Heart left ventricle (tissue), 16 donors: Measurements from ENCODE around the gene B4GALT2. TPM values are rescaled to one million over a fixed set of nuclear protein-coding genes. Genes with fewer than 3 reads are reported as not detected.
A peak's percentile ranks its signal among the peaks of the same experiment; 100 is the strongest.

ENCODE experiments used
- ATAC-seq, 4 donors: fragments of 200-7000 bp; cut with Tn5 transposase; one replicate each; pipeline ENCODE4 v1.9.1; 2020 to 2022; ENCODE audit warnings: moderate library complexity in 4 of 4, mild to moderate bottlenecking in 3 of 4, moderate number of reproducible peaks in 1 of 4
- DNase-seq, 5 donors: peaks; one replicate each; pipeline ENCODE4 v3.0.0-alpha.2; 2020
- H3K27ac ChIP-seq, 12 donors: fragments of 200-600 bp; sonication (generic) in 4 of 12; one replicate each; pipeline versions ENCODE4 v1.5.0 to v1.8.0; 2016 to 2022; ENCODE audit warnings: mild to moderate bottlenecking in 2 of 12
- H3K27me3 ChIP-seq, 9 donors: fragments of 200-600 bp; sonication (generic) in 2 of 9; one replicate each; pipeline versions ENCODE4 v1.5.1 to v1.8.0; 2016 to 2022; ENCODE audit warnings: mild to moderate bottlenecking in 3 of 9
- H3K36me3 ChIP-seq, 9 donors: fragments of 200-600 bp; sonication (generic) in 2 of 9; one replicate each; pipeline versions ENCODE4 v1.5.0 to v1.8.0; 2018 to 2022; ENCODE audit warnings: mild to moderate bottlenecking in 2 of 9
- H3K4me1 ChIP-seq, 12 donors: fragments of 200-600 bp; sonication (generic) in 4 of 12; one replicate each; pipeline versions ENCODE4 v1.5.0 to v1.8.0; 2016 to 2022; ENCODE audit warnings: mild to moderate bottlenecking in 3 of 12
- H3K4me3 ChIP-seq, 12 donors: fragments of 200-600 bp; sonication (generic) in 4 of 12; one replicate each; pipeline versions ENCODE4 v1.5.0 to v1.8.0; 2017 to 2022; ENCODE audit warnings: mild to moderate bottlenecking in 9 of 12, moderate library complexity in 4 of 12
- H3K9me3 ChIP-seq, 12 donors: fragments of 200-600 bp; sonication (generic) in 4 of 12; one replicate each; pipeline versions ENCODE4 v1.5.0 to v1.8.0; 2016 to 2022; ENCODE audit warnings: mild to moderate bottlenecking in 1 of 12
- POLR2A ChIP-seq, 2 donors: fragments of 450-650 bp; IDR thresholded peaks; one replicate each; pipeline ENCODE4 v1.6.1; 2017; ENCODE audit warnings: antibody characterized with exemption in 2 of 2, mild to moderate bottlenecking in 2 of 2, moderate library complexity in 2 of 2
- WGBS, 4 donors: extraction: QIAGEN DNeasy Blood & Tissue Kit in 2 of 4; methylation state at CpG; one replicate each; pipeline versions ENCODE4 v1.1.5 to v1.1.7; 2013 to 2018; 5-methylcytosine and 5-hydroxymethylcytosine counted together
- intact Hi-C, 10 donors: fragments of 100-400 bp; cut with DNase I; formaldehyde crosslinking; loops; one replicate each; pipeline versions ENCODE4 v1.11.1 to v1.14.2; 2022
- polyA plus RNA-seq, 2 donors: library from polyadenylated mRNA; stranded (reverse); fragments of 200-250 nt; gene quantifications; one replicate each; pipeline ENCODE4 v1.2.3, GENCODE V29; 2013
- total RNA-seq, 9 donors: library from RNA; depleted of rRNA in 2 of 9; stranded (reverse); fragments of >200 nt in 2 of 9; fragmentation: NEBNext Ultra II Directional in 3 of 9; extraction: Animal tissue kit (Norgen Biotek cat#: 25700) in 3 of 9; gene quantifications; one replicate each; pipeline versions ENCODE4 v1.1.0 to v1.2.4, GENCODE V29; 2016 to 2023
- TF ChIP-seq, protein P1 (sequence below), 12 donors: fragments of 200-600 bp; sonication (generic) in 4 of 12; IDR thresholded peaks; one replicate each; pipeline versions ENCODE4 v1.5.0 to v1.8.0; 2018 to 2022; ENCODE audit warnings: antibody characterized with exemption in 12 of 12, mild to moderate bottlenecking in 5 of 12
- donor health status: ischemic (EF 13 %, LVEDD 7.1; RV severe dilation, severe dysfunction).
- donor health status: healthy with polysubstance abuse.
- donor health status: DM: no; HTN: yes; CAD: no.
- donor health status: DM: no; HTN: no; CAD: no.
- donor health status: ischemic (EF 25% LVEDD 6.9; RV normal size, moderate dysfunction).
- donor health status: ischemic (EF 25% LVEDD 5.7; RV mildly dilated, moderate dysfunction).
- donor health status: healthy.
- donor health status: DM: yes; HTN: yes; CAD: no.
- donor health status: ischemic (EF 35%, LVEDD 5.7; RV mildly dilated, moderate dysfunction).
- donor health status: nonischemic (EF 11% LVEDD 7.7; RV severe dilation, severe dysfunction).
- donor health status: DM: yes; HTN: yes; CAD: no.
- donor health status: PGD.
- donor health status: ischemic (EF 29% LVEDD 5.4; RV normal size, mild dysfunction).
- donor health status: nonischemic (EF 23%, LVEDD 6.1; RV moderate dilation, normal function).

B4GALT2 gene
- total and polyA plus RNA-seq, 11 donors = 26.8 to 65.7 (median 40.2) TPM

DNA sequence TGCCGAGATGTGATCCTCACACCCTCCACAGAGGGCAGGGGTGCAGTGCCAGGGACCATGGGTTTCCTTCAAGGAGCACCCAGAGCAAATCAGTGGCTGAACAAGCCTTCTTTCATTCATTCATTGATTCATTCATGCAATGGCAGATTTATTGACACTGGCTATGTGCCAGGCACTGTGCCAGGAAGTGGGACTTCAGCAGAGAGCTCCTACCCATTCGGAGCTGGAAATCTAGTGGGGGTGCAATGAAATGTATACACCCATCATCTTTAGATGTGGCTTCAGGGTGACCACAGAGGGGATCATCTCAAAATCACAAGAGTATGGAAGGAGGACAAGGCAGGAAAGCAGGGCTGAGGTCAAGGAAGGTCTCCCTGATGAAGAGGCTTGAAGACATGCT lies 33.4 kb downstream of the B4GALT2 start:
- WGBS, 4 donors = 68 to 88% (median 79%) methylated on average over 2 of the region's 2 CpGs
- Histone ChIP-seq H3K9me3 (no peaks in the 10 kb centered on the region), H3K27me3 (no peaks in the 10 kb centered on the region), H3K4me3 (no peak overlapping the region), H3K36me3 (no peaks in the 10 kb centered on the region), H3K27ac (no peak overlapping the region), H3K4me1 (peaks cover 0 to 20% (median 0%) of the 10 kb centered on the region in 12 donors)
- no peak for ATAC-seq
- no peak for TF ChIP-seq POLR2A (IDR thresholded peaks at IDR 0.05)
- TF ChIP-seq, protein P1, sequence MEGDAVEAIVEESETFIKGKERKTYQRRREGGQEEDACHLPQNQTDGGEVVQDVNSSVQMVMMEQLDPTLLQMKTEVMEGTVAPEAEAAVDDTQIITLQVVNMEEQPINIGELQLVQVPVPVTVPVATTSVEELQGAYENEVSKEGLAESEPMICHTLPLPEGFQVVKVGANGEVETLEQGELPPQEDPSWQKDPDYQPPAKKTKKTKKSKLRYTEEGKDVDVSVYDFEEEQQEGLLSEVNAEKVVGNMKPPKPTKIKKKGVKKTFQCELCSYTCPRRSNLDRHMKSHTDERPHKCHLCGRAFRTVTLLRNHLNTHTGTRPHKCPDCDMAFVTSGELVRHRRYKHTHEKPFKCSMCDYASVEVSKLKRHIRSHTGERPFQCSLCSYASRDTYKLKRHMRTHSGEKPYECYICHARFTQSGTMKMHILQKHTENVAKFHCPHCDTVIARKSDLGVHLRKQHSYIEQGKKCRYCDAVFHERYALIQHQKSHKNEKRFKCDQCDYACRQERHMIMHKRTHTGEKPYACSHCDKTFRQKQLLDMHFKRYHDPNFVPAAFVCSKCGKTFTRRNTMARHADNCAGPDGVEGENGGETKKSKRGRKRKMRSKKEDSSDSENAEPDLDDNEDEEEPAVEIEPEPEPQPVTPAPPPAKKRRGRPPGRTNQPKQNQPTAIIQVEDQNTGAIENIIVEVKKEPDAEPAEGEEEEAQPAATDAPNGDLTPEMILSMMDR (IDR thresholded peaks at IDR 0.05) = no peak
- no peak for DNase-seq
- intact Hi-C loops = no loop called here

DNA sequence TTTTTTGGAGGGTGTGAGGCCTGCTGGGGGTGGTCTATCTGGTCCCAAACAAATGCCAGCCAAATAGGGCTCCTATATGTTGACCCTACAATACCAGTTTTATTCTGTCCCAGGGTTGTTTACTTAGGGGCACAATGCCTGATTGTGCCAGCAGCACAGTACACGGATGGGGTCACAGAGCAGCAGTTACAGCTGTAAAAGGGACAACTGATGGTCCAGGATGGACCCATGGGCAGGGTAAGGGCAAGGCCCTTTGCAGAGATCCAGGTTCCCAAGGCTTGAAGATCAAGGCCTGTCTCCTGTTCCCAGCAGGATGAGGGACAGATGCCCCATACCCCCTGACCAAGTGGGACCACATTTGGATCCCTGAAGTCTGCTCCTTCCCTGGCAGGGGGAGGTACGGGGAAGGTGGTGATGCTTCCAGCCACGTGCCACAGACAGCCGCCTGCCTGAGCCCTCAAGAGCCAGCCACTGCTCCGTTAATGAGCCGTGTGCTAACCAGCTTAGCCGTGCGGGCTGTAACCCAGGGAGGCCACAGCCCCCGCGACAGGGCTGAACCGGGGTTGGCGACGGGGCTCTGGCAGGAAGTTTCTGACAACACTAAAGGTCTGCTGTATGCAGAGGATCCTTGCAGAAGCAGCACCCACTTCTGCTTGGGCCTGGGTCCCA lies 34.1 kb downstream of the B4GALT2 start:
- Histone ChIP-seq H3K4me1 (peaks cover 0 to 20% (median 0%) of the 10 kb centered on the region in 12 donors), H3K4me3 (no peak overlapping the region), H3K27ac (no peak overlapping the region), H3K27me3 (no peaks in the 10 kb centered on the region), H3K36me3 (no peaks in the 10 kb centered on the region), H3K9me3 (no peaks in the 10 kb centered on the region)
- DNase-seq (no peak), ATAC-seq (no peak)
- no peak for TF ChIP-seq POLR2A (IDR thresholded peaks at IDR 0.05)
- TF ChIP-seq, protein P1 (IDR thresholded peaks at IDR 0.05) = no peak
- WGBS, 4 donors = 65 to 80% (median 67%) methylated on average over 13 of the region's 13 CpGs
- intact Hi-C loops = no loop called here

DNA sequence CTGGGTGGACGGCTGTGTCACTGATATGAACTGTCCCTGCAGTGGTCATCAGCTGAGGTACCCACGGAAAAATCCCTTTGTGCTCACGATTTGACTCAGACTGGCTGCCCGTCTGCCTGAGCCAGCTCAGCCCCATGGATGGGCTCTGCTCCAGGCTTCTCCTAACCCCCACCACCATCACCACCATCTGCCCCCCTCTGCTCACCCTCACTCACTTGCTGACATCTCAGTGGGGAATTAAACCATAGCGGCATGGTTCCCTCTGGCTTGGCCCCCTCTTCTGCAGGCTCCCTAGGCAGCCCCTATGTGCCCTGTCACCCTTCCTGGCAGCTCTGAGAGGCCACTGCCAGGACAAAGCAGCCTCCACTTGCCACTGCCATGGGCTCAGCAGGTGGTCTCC lies 34.9 kb downstream of the B4GALT2 start:
- H3K27ac ChIP-seq = no peak overlapping the region
- H3K27me3 ChIP-seq = no peaks in the 10 kb centered on the region
- TF ChIP-seq POLR2A (IDR thresholded peaks at IDR 0.05) = no peak
- TF ChIP-seq, protein P1 (IDR thresholded peaks at IDR 0.05) = no peak
- H3K36me3 ChIP-seq = no peaks in the 10 kb centered on the region
- intact Hi-C loops = no loop called here
- H3K9me3 ChIP-seq = no peaks in the 10 kb centered on the region
- peaks cover 0 to 20% (median 0%) of the 10 kb centered on the region in 12 donors for H3K4me1 ChIP-seq
- H3K4me3 ChIP-seq = no peak overlapping the region
- ATAC-seq (no peak), DNase-seq (no peak)
- WGBS, 4 donors = 75 to 90% (median 85%) methylated on average over 5 of the region's 5 CpGs

- Histone ChIP-seq H3K36me3 (no peaks in the 10 kb centered on the region), H3K9me3 (no peaks in the 10 kb centered on the region), H3K27me3 (no peaks in the 10 kb centered on the region), H3K27ac (no peak overlapping the region), H3K4me1 (peaks cover 0 to 20% (median 0%) of the 10 kb centered on the region in 12 donors), H3K4me3 (no peak overlapping the region)
- DNase-seq (no peak), ATAC-seq (peak in 1 of 4 donors; percentile 20)
- TF ChIP-seq POLR2A (IDR thresholded peaks at IDR 0.05) = no peak
- TF ChIP-seq, protein P1 (IDR thresholded peaks at IDR 0.05) = no peak
- 60 to 69% (median 66%) methylated on average over 8 of the region's 8 CpGs for WGBS, 4 donors
- intact Hi-C loops = no loop called here
These were observed 35.5 kb downstream of the B4GALT2 start for GRCh38 chr1:44014365-44015104.
